ENCODE data around the gene SMCO3. TPM values are rescaled to one million over a fixed set of nuclear protein-coding genes. Genes with fewer than 3 reads are reported as not detected.

The SMCO3 gene
- total and polyA plus RNA-seq, 2 of the 13 experiments (the other 11 are each of a cell fraction or from before 2014, with no cell fraction given): 0.29 to 0.42 TPM

GRCh38 chr12:14841761-14842160 is 27.8 kb upstream of the SMCO3 start (continued):
- TF ChIP-seq, protein P1, sequence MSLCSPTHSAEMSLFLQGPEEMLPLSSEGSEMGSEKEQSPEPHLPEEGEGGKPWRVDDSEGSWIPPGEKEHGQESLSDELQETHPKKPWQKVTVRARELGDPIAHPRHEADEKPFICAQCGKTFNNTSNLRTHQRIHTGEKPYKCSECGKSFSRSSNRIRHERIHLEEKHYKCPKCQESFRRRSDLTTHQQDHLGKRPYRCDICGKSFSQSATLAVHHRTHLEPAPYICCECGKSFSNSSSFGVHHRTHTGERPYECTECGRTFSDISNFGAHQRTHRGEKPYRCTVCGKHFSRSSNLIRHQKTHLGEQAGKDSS (CRISPR knock-in tag; IDR thresholded peaks at IDR 0.05; ENCODE audit: borderline replicate concordance, low read depth): peak; percentile 46; the same call in 1 of the 2 replicates
- TF ChIP-seq POGZ (CRISPR knock-in tag; IDR thresholded peaks at IDR 0.05) (peak; percentile 48; the same call in 1 of the 2 replicates), BHLHE40 (IDR thresholded peaks at IDR 0.05; ENCODE audit: low read length) (no peak), HNF4A (CRISPR knock-in tag; IDR thresholded peaks at IDR 0.05) (peak; percentile 30; the same call in 1 of the 2 replicates), SOX6 (IDR thresholded peaks at IDR 0.05) (no peak), SOX6 (CRISPR knock-in tag; IDR thresholded peaks at IDR 0.05) (peak; percentile 68), DPF2 (CRISPR knock-in tag; IDR thresholded peaks at IDR 0.05; ENCODE audit: borderline replicate concordance, low read depth) (0 out of 2 replicates have a peak, but pooled peaks have one; percentile 21), MLX (CRISPR knock-in tag; IDR thresholded peaks at IDR 0.05) (0 out of 2 replicates have a peak, but pooled peaks have one; percentile 18), FOXO1 (CRISPR knock-in tag; IDR thresholded peaks at IDR 0.05) (peak; percentile 15; the same call in 1 of the 2 replicates), KMT2B (CRISPR knock-in tag; IDR thresholded peaks at IDR 0.05) (0 out of 2 replicates have a peak, but pooled peaks have one; percentile 25), GATAD2A (CRISPR knock-in tag; IDR thresholded peaks at IDR 0.05) (peak; percentile 60; the same call in 1 of the 2 replicates), HOXA5 (CRISPR knock-in tag; IDR thresholded peaks at IDR 0.05) (0 out of 2 replicates have a peak, but pooled peaks have one; percentile 27), TARDBP (CRISPR knock-in tag; IDR thresholded peaks at IDR 0.05) (0 out of 2 replicates have a peak, but pooled peaks have one; percentile 39), POLR2A (IDR thresholded peaks at IDR 0.05; ENCODE audit: insufficient read depth in 1 of 2, low read depth in 2 of 2, low read length in 2 of 2) (peak; percentile 45 to 47; a peak in 3 of 4 replicates), DRAP1 (CRISPR knock-in tag; IDR thresholded peaks at IDR 0.05) (peak; percentile 55; the same call in 1 of the 2 replicates), SALL1 (CRISPR knock-in tag; IDR thresholded peaks at IDR 0.05) (peak; percentile 63), ISL2 (CRISPR knock-in tag; IDR thresholded peaks at IDR 0.05) (0 out of 2 replicates have a peak, but pooled peaks have one; percentile 0), TCF12 (IDR thresholded peaks at IDR 0.05) (no peak), TCF12 (CRISPR knock-in tag; IDR thresholded peaks at IDR 0.05) (no peak), IKZF5 (CRISPR knock-in tag; IDR thresholded peaks at IDR 0.05) (peak; percentile 66; the same call in 1 of the 2 replicates), TAF1 (CRISPR knock-in tag; IDR thresholded peaks at IDR 0.05) (peak; percentile 63; the same call in 1 of the 2 replicates), SAP130 (CRISPR knock-in tag; IDR thresholded peaks at IDR 0.05; ENCODE audit: low read depth) (peak; percentile 79), THAP11 (CRISPR knock-in tag; IDR thresholded peaks at IDR 0.05) (peak; percentile 6; the same call in 1 of the 2 replicates), SMAD9 (CRISPR knock-in tag; IDR thresholded peaks at IDR 0.05) (no peak), ZFY (CRISPR knock-in tag; IDR thresholded peaks at IDR 0.05) (0 out of 2 replicates have a peak, but pooled peaks have one; percentile 19), XRCC5 (optimal IDR thresholded peaks at IDR 0.05; ENCODE audit: low read length) (peak; percentile 28), KMT2A (CRISPR knock-in tag; IDR thresholded peaks at IDR 0.05) (0 out of 2 replicates have a peak, but pooled peaks have one; percentile 39), HDAC2 (CRISPR knock-in tag; IDR thresholded peaks at IDR 0.05) (peak; percentile 29; the same call in 1 of the 2 replicates), SYNCRIP (IDR thresholded peaks at IDR 0.05; ENCODE audit: insufficient read depth, low read depth, low read length) (no peak), ARHGAP35 (CRISPR knock-in tag; IDR thresholded peaks at IDR 0.05; ENCODE audit: borderline replicate concordance) (no peak)
- TF ChIP-seq, protein P2, sequence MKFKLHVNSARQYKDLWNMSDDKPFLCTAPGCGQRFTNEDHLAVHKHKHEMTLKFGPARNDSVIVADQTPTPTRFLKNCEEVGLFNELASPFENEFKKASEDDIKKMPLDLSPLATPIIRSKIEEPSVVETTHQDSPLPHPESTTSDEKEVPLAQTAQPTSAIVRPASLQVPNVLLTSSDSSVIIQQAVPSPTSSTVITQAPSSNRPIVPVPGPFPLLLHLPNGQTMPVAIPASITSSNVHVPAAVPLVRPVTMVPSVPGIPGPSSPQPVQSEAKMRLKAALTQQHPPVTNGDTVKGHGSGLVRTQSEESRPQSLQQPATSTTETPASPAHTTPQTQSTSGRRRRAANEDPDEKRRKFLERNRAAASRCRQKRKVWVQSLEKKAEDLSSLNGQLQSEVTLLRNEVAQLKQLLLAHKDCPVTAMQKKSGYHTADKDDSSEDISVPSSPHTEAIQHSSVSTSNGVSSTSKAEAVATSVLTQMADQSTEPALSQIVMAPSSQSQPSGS (CRISPR knock-in tag; IDR thresholded peaks at IDR 0.05): no peak
